ENCODE data around the gene DIPK1B. TPM values are rescaled to one million over a fixed set of nuclear protein-coding genes. Genes with fewer than 3 reads are reported as not detected.

Gene DIPK1B
- total RNA-seq, 1 donor from 2014 or later: 22.4 TPM

DNA sequence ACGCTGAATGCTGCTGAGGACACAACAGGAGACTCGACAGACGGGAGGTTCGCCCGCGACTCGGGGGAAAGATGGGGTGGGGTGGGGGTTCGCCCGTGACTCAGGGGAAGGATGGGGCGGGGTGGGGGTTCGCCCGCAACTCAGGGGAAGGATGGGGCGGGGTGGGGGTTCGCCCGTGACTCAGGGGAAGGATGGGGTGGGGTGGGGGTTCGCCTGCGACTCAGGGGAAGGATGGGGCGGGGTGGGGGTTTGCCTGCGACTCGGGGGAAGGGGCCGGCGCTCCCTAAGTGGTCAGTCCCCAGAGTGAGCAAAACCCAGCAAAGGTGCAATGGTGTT, 33.8 kb downstream of the DIPK1B start:
- H3K9ac ChIP-seq (ENCODE audit: low read length): no peak overlapping the region
- no peaks in the 10 kb centered on the region for H3K36me3 ChIP-seq (ENCODE audit: insufficient read depth, low read length)
- H3K27me3 ChIP-seq (ENCODE audit: insufficient read depth, low read length): peaks cover 14% of the 10 kb centered on the region
- no peak for FAIRE-seq
- Mint-ChIP-seq H3K4me1 (ENCODE audit: low read depth, unreplicated experiment) (no peaks in the 10 kb centered on the region), H3K36me3 (ENCODE audit: low read depth, unreplicated experiment) (peaks cover 2% of the 10 kb centered on the region), H3K9me3 (ENCODE audit: unreplicated experiment) (no peaks in the 10 kb centered on the region), H3K27ac (ENCODE audit: unreplicated experiment) (no peak overlapping the region), H3K4me3 (ENCODE audit: unreplicated experiment) (no peak overlapping the region), H3K27me3 (ENCODE audit: low read depth, unreplicated experiment) (peaks cover 8% of the 10 kb centered on the region)
- H3K4me3 ChIP-seq (ENCODE audit: insufficient read depth, low read depth, low read length): no peak overlapping the region
- no peaks in the 10 kb centered on the region for H4K20me1 ChIP-seq (ENCODE audit: insufficient read depth, low read length)
- no peaks in the 10 kb centered on the region for H3K4me1 ChIP-seq (ENCODE audit: insufficient read depth, low read length)
- no peaks in the 10 kb centered on the region for H3K79me2 ChIP-seq (ENCODE audit: insufficient read depth, low read length)
- H3K27ac ChIP-seq (ENCODE audit: low read depth, low read length): no peak overlapping the region
- no peak for DNase-seq (ENCODE audit: low read depth)
- TF ChIP-seq, protein P1, sequence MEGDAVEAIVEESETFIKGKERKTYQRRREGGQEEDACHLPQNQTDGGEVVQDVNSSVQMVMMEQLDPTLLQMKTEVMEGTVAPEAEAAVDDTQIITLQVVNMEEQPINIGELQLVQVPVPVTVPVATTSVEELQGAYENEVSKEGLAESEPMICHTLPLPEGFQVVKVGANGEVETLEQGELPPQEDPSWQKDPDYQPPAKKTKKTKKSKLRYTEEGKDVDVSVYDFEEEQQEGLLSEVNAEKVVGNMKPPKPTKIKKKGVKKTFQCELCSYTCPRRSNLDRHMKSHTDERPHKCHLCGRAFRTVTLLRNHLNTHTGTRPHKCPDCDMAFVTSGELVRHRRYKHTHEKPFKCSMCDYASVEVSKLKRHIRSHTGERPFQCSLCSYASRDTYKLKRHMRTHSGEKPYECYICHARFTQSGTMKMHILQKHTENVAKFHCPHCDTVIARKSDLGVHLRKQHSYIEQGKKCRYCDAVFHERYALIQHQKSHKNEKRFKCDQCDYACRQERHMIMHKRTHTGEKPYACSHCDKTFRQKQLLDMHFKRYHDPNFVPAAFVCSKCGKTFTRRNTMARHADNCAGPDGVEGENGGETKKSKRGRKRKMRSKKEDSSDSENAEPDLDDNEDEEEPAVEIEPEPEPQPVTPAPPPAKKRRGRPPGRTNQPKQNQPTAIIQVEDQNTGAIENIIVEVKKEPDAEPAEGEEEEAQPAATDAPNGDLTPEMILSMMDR (IDR thresholded peaks at IDR 0.05; ENCODE audit: insufficient read depth, low read depth, low read length): no peak
- TF ChIP-seq EZH2 (IDR thresholded peaks at IDR 0.05; ENCODE audit: insufficient read depth, low read length): no peak
- H2AFZ ChIP-seq (ENCODE audit: low read depth, low read length): no peak overlapping the region
- H3K9me3 ChIP-seq (ENCODE audit: insufficient read depth, low read depth, low read length): no peaks in the 10 kb centered on the region
- H3K4me2 ChIP-seq (ENCODE audit: low read length): no peak overlapping the region

DNA sequence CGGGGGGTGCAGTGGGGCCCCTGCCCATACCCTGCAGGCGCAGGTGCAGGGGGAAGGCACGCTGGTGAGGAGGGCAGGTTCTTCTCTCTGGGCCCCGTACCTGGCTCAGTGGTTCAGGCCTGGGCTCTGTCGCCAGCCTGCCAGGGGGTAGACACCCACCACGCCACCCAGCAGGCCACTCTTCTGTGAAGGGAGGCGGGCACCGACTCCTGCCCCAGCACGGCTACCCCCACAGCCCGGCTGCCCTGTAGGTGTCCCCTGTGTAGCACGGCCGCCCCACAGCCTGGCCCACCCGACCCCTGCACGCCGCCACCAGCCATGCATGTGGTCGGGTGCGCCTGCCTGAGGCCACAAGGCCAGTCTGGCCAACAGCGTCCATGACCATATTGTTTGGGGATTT, 34.2 kb downstream of the DIPK1B start:
- Mint-ChIP-seq H3K27me3 (ENCODE audit: low read depth, unreplicated experiment) (peaks cover 10% of the 10 kb centered on the region), H3K4me1 (ENCODE audit: low read depth, unreplicated experiment) (no peaks in the 10 kb centered on the region), H3K36me3 (ENCODE audit: low read depth, unreplicated experiment) (peaks cover 2% of the 10 kb centered on the region), H3K9me3 (ENCODE audit: unreplicated experiment) (peaks cover 4% of the 10 kb centered on the region), H3K27ac (ENCODE audit: unreplicated experiment) (no peak overlapping the region), H3K4me3 (ENCODE audit: unreplicated experiment) (no peak overlapping the region)
- H3K9ac ChIP-seq (ENCODE audit: low read length): no peak overlapping the region
- no peak for FAIRE-seq
- no peak for TF ChIP-seq EZH2 (IDR thresholded peaks at IDR 0.05; ENCODE audit: insufficient read depth, low read length)
- TF ChIP-seq, protein P1 (IDR thresholded peaks at IDR 0.05; ENCODE audit: insufficient read depth, low read depth, low read length): no peak
- H2AFZ ChIP-seq (ENCODE audit: low read depth, low read length): no peak overlapping the region
- no peaks in the 10 kb centered on the region for H4K20me1 ChIP-seq (ENCODE audit: insufficient read depth, low read length)
- no peaks in the 10 kb centered on the region for H3K4me1 ChIP-seq (ENCODE audit: insufficient read depth, low read length)
- DNase-seq (ENCODE audit: low read depth): no peak
- H3K27me3 ChIP-seq (ENCODE audit: insufficient read depth, low read length): peaks cover 9% of the 10 kb centered on the region
- H3K36me3 ChIP-seq (ENCODE audit: insufficient read depth, low read length): no peaks in the 10 kb centered on the region
- H3K4me2 ChIP-seq (ENCODE audit: low read length): no peak overlapping the region
- H3K79me2 ChIP-seq (ENCODE audit: insufficient read depth, low read length): no peaks in the 10 kb centered on the region
- no peak overlapping the region for H3K27ac ChIP-seq (ENCODE audit: low read depth, low read length)
- H3K9me3 ChIP-seq (ENCODE audit: insufficient read depth, low read depth, low read length): no peaks in the 10 kb centered on the region
- H3K4me3 ChIP-seq (ENCODE audit: insufficient read depth, low read depth, low read length): no peak overlapping the region

DNA sequence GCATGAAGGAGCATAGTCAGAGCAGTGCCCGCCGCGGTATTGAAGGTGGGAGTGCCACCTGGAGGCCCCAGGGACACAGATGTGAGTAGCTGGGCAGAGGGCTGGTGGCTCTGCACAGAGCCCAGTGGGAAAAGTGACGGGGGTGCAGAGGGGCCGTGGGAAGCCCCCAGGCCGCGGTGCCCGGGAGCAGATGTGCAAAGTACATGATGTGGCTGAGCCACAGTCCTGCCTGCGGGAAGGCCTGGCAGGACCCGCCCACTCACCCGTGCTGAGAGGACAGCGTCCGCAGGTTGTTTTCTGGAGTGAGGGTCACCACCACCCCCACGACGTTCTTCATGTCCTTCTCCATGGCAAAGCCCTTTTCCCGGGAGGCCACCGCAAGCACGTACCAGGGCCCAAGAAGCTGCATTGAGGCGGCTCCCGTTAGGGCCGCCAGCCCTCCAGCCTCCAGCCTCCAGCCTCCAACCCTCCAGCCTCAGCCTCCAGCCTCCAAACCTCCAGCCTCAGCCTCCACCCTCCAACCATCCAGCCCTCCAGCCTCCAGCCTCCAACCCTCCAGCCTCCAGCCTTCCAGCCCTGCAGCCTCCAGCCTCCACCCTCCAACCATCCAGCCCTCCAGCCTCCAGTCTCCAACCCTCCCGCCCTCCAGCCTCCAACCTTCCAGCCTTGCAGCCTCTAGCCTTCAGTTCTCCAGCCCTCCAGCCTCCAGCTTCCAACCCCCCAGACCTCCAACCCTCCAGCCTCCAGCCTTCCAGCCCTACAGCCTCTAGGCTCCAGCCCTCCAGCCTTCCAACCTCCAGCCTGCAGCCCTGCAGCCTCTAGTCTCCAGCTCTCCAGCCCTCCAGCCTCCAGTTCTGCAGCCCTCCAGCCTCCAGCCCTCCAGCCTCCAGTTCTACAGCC, 35.0 kb downstream of the DIPK1B start:
- Histone ChIP-seq H3K27ac (ENCODE audit: low read depth, low read length) (no peak overlapping the region), H3K9ac (ENCODE audit: low read length) (no peak overlapping the region), H4K20me1 (ENCODE audit: insufficient read depth, low read length) (no peaks in the 10 kb centered on the region), H2AFZ (ENCODE audit: low read depth, low read length) (no peak overlapping the region), H3K36me3 (ENCODE audit: insufficient read depth, low read length) (no peaks in the 10 kb centered on the region), H3K27me3 (ENCODE audit: insufficient read depth, low read length) (peaks cover 5% of the 10 kb centered on the region), H3K4me3 (ENCODE audit: insufficient read depth, low read depth, low read length) (no peak overlapping the region), H3K4me1 (ENCODE audit: insufficient read depth, low read length) (no peaks in the 10 kb centered on the region), H3K4me2 (ENCODE audit: low read length) (no peak overlapping the region), H3K79me2 (ENCODE audit: insufficient read depth, low read length) (no peaks in the 10 kb centered on the region), H3K9me3 (ENCODE audit: insufficient read depth, low read depth, low read length) (no peaks in the 10 kb centered on the region)
- Mint-ChIP-seq H3K9me3 (ENCODE audit: unreplicated experiment) (peaks cover 10% of the 10 kb centered on the region), H3K4me3 (ENCODE audit: unreplicated experiment) (no peak overlapping the region), H3K4me1 (ENCODE audit: low read depth, unreplicated experiment) (no peaks in the 10 kb centered on the region), H3K27ac (ENCODE audit: unreplicated experiment) (no peak overlapping the region), H3K36me3 (ENCODE audit: low read depth, unreplicated experiment) (peaks cover 2% of the 10 kb centered on the region), H3K27me3 (ENCODE audit: low read depth, unreplicated experiment) (peaks cover 14% of the 10 kb centered on the region)
- DNase-seq (ENCODE audit: low read depth) (no peak), FAIRE-seq (no peak)
- no peak for TF ChIP-seq EZH2 (IDR thresholded peaks at IDR 0.05; ENCODE audit: insufficient read depth, low read length)
- TF ChIP-seq, protein P1 (IDR thresholded peaks at IDR 0.05; ENCODE audit: insufficient read depth, low read depth, low read length): no peak

Measured in astrocyte (in vitro differentiated cells and primary cell).